ENCODE data around the gene METTL27.

GRCh38 chr7:73801577-73801976 lies 40.7 kb downstream of the METTL27 start:
- TF ChIP-seq CTCF (conservative IDR thresholded peaks at IDR 0.05; ENCODE audit: low read length) (no peak), EZH2phosphoT487 (IDR thresholded peaks at IDR 0.05; ENCODE audit: borderline replicate concordance) (no peak)

Measured in Loucy (cell line).